GM23338 (cell line): ENCODE measurements around the gene MMP28. TPM values are rescaled to one million over a fixed set of nuclear protein-coding genes. Genes with fewer than 3 reads are reported as not detected.

Experiments used
- ATAC-seq: fragments of 200-7000 bp; cut with Tn5 transposase; 3 replicates; pipeline ENCODE4 v1.9.1; 2020
- DNase-seq: peaks from one replicate; pipeline ENCODE4 v3.0.0-alpha.2; 2015; ENCODE audit warnings: low spot score
- H2AFZ ChIP-seq: fragments of 200-600 bp; sonication (generic); 2 replicates; pipeline ENCODE4 v1.8.0; 2016; ENCODE audit warnings: antibody characterized with exemption, mild to moderate bottlenecking, moderate library complexity
- H3F3A ChIP-seq: fragments of 200-600 bp; sonication (generic); replicated peaks from 2 replicates; pipeline ENCODE4 v1.8.0; 2017; ENCODE audit warnings: antibody characterized with exemption, mixed run types, low read depth
- H3K27ac ChIP-seq: fragments of 200-600 bp; sonication (generic); 2 replicates; pipeline ENCODE4 v1.6.1; 2016; ENCODE audit warnings: low read depth
- H3K27me3 ChIP-seq: fragments of 200-600 bp; sonication (generic); 2 replicates; pipeline ENCODE4 v1.8.0; 2016; ENCODE audit warnings: mild to moderate bottlenecking, mixed run types, moderate library complexity; ENCODE audit not compliant: insufficient read depth
- H3K36me3 ChIP-seq: fragments of 200-600 bp; sonication (generic); 2 replicates; pipeline ENCODE4 v1.8.0; 2016; ENCODE audit warnings: mild to moderate bottlenecking; ENCODE audit not compliant: insufficient read depth
- H3K4me1 ChIP-seq: fragments of 200-600 bp; sonication (generic); 2 replicates; pipeline ENCODE4 v1.8.0; 2016; ENCODE audit warnings: mild to moderate bottlenecking, moderate library complexity; ENCODE audit not compliant: insufficient read depth
- H3K4me2 ChIP-seq: fragments of 200-600 bp; sonication (generic); 2 replicates; pipeline ENCODE4 v1.7.1; 2017; ENCODE audit warnings: mixed run types
- H3K4me3 ChIP-seq: fragments of 200-600 bp; sonication (generic); 2 replicates; pipeline ENCODE4 v1.6.1; 2016; ENCODE audit warnings: mixed run types
- H3K79me2 ChIP-seq: fragments of 200-600 bp; sonication (generic); replicated peaks from 2 replicates; pipeline ENCODE4 v1.8.0; 2017; ENCODE audit warnings: mild to moderate bottlenecking; ENCODE audit not compliant: insufficient read depth
- H3K9me2 ChIP-seq: fragments of 200-600 bp; sonication (generic); 2 replicates; pipeline ENCODE4 v1.8.0; 2017; ENCODE audit not compliant: insufficient read depth
- H4K20me1 ChIP-seq: fragments of 200-600 bp; sonication (generic); replicated peaks from 2 replicates; pipeline ENCODE4 v1.8.0; 2017; ENCODE audit warnings: mild to moderate bottlenecking; ENCODE audit not compliant: insufficient read depth
- H3K27ac Mint-ChIP-seq: 2 replicates; pipeline ENCODE4 v1.8.0; 2020; ENCODE audit warnings: inconsistent platforms, mild to moderate bottlenecking, moderate library complexity, mixed read lengths
- H3K27me3 Mint-ChIP-seq: 3 replicates; pipeline ENCODE4 v1.8.0; 2022; ENCODE audit warnings: low read depth, mild to moderate bottlenecking, moderate library complexity, mixed read lengths, inconsistent platforms; ENCODE audit not compliant: insufficient read depth, poor library complexity
- H3K36me3 Mint-ChIP-seq: 3 replicates; pipeline ENCODE4 v1.8.0; 2021; ENCODE audit warnings: low read depth, mild to moderate bottlenecking, inconsistent platforms, moderate library complexity, mixed read lengths
- H3K4me1 Mint-ChIP-seq: 3 replicates; pipeline ENCODE4 v1.8.0; 2020; ENCODE audit warnings: mild to moderate bottlenecking, inconsistent platforms, mixed read lengths
- H3K4me3 Mint-ChIP-seq: 3 replicates; pipeline ENCODE4 v1.8.0; 2021; ENCODE audit warnings: moderate library complexity, mild to moderate bottlenecking, inconsistent platforms, mixed read lengths
- H3K9me3 Mint-ChIP-seq: 3 replicates; pipeline ENCODE4 v1.8.0; 2020; ENCODE audit warnings: moderate library complexity, mild to moderate bottlenecking, inconsistent platforms, mixed read lengths
- ETS1 ChIP-seq: IDR thresholded peaks from 2 replicates; pipeline ENCODE4 v1.6.1; 2016; ENCODE audit warnings: antibody characterized with exemption
- EZH2 ChIP-seq: fragments of 200-600 bp; sonication (generic); IDR thresholded peaks from one replicate; pipeline ENCODE4 v1.8.0; 2017; ENCODE audit warnings: antibody characterized with exemption, mild to moderate bottlenecking, low read depth; ENCODE audit not compliant: unreplicated experiment
- EZH2phosphoT487 ChIP-seq: fragments of 200-600 bp; sonication (generic); IDR thresholded peaks from one replicate; pipeline ENCODE4 v1.8.1; 2018; ENCODE audit warnings: antibody characterized with exemption; ENCODE audit not compliant: unreplicated experiment
- NANOG ChIP-seq: IDR thresholded peaks from 2 replicates; pipeline ENCODE4 v1.6.1; 2016; ENCODE audit warnings: antibody characterized with exemption, borderline replicate concordance
- POLR2AphosphoS5 ChIP-seq: IDR thresholded peaks from 2 replicates; pipeline ENCODE4 v1.6.1; 2016; ENCODE audit warnings: antibody characterized with exemption, low read depth
- STAT1 ChIP-seq: IDR thresholded peaks from one replicate; pipeline ENCODE4 v1.6.1; 2016; ENCODE audit warnings: antibody characterized with exemption; ENCODE audit not compliant: unreplicated experiment
- ZNF114 ChIP-seq: fragments of 250-450 bp; sonication (Bioruptor Pico); IDR thresholded peaks from 2 replicates; pipeline ENCODE4 v1.5.0; 2020; ENCODE audit warnings: mild to moderate bottlenecking, moderate library complexity
- ZNF331 ChIP-seq: fragments of 250-450 bp; sonication (Bioruptor Pico); IDR thresholded peaks from 2 replicates; pipeline ENCODE4 v1.5.0; 2020; ENCODE audit warnings: low read depth, mild to moderate bottlenecking, moderate library complexity
- ZNF462 ChIP-seq: fragments of 250-450 bp; sonication (Bioruptor Pico); IDR thresholded peaks from 2 replicates; pipeline ENCODE4 v1.5.0; 2020; ENCODE audit warnings: mild to moderate bottlenecking, moderate library complexity
- polyA plus RNA-seq: library from polyadenylated mRNA; unstranded; fragments of >200 nt; fragmentation: Nextera tagmentation; extraction: Ambion mirVana; gene quantifications from 2 replicates; pipeline ENCODE4 v1.2.1, GENCODE V29; 2016
- total RNA-seq: library from RNA; depleted of rRNA; stranded (reverse); fragments of >200 nt; shearing (Covaris generic); gene quantifications from 2 replicates; pipeline ENCODE4 v1.2.3, GENCODE V29; 2014
- TF ChIP-seq, protein P1 (sequence below): IDR thresholded peaks from one replicate; pipeline ENCODE4 v1.6.1; 2018; ENCODE audit warnings: antibody characterized with exemption; ENCODE audit not compliant: unreplicated experiment

The MMP28 gene
- total and polyA plus RNA-seq, 2 experiments from 2014 or later: not detected

- no peak for TF ChIP-seq ETS1
- TF ChIP-seq POLR2AphosphoS5: no peak
- no peak for TF ChIP-seq NANOG
- no peak for TF ChIP-seq EZH2
Observed at GRCh38 chr17:35716897-35717465, 78.5 kb downstream of the MMP28 start (continued).

DNA sequence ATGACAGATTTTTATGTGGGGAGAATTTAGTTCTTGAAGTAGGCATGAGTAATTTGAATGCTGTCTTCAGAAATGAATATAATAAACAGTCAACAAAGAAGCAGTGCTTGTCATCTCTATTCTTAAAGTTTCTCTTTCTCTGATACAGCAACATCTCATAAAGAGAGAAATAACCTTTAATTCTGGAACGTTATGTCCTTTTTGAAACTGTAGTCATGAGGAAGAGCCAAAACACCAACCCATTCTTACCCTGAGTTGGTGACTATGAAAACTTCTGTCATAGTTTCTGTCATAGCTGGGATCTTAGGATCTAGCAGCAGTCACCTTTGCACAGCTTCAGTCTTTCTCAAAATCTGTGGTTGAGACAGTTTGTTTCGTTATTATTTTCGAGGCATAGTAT lies 79.3 kb downstream of the MMP28 start:
- Histone ChIP-seq H3K36me3 (peaks cover 9% of the 10 kb centered on the region; the same call in 1 of the 2 replicates), H4K20me1 (no peaks in the 10 kb centered on the region; the same call in 1 of the 2 replicates), H2AFZ (no peak overlapping the region), H3K4me3 (no peak overlapping the region), H3F3A (no peaks in the 10 kb centered on the region), H3K4me2 (no peak overlapping the region), H3K27ac (no peak overlapping the region), H3K79me2 (no peaks in the 10 kb centered on the region), H3K9me2 (no peaks in the 10 kb centered on the region), H3K4me1 (no peaks in the 10 kb centered on the region), H3K27me3 (no peaks in the 10 kb centered on the region)
- ATAC-seq: no peak
- no peak for TF ChIP-seq NANOG
- TF ChIP-seq ZNF114 (CRISPR knock-in tag): no peak
- TF ChIP-seq, protein P1, sequence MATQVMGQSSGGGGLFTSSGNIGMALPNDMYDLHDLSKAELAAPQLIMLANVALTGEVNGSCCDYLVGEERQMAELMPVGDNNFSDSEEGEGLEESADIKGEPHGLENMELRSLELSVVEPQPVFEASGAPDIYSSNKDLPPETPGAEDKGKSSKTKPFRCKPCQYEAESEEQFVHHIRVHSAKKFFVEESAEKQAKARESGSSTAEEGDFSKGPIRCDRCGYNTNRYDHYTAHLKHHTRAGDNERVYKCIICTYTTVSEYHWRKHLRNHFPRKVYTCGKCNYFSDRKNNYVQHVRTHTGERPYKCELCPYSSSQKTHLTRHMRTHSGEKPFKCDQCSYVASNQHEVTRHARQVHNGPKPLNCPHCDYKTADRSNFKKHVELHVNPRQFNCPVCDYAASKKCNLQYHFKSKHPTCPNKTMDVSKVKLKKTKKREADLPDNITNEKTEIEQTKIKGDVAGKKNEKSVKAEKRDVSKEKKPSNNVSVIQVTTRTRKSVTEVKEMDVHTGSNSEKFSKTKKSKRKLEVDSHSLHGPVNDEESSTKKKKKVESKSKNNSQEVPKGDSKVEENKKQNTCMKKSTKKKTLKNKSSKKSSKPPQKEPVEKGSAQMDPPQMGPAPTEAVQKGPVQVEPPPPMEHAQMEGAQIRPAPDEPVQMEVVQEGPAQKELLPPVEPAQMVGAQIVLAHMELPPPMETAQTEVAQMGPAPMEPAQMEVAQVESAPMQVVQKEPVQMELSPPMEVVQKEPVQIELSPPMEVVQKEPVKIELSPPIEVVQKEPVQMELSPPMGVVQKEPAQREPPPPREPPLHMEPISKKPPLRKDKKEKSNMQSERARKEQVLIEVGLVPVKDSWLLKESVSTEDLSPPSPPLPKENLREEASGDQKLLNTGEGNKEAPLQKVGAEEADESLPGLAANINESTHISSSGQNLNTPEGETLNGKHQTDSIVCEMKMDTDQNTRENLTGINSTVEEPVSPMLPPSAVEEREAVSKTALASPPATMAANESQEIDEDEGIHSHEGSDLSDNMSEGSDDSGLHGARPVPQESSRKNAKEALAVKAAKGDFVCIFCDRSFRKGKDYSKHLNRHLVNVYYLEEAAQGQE: no peak
- TF ChIP-seq EZH2phosphoT487: no peak
- TF ChIP-seq ZNF331 (CRISPR knock-in tag): no peak
- no peak for TF ChIP-seq ZNF462
- no peak for TF ChIP-seq STAT1
- Mint-ChIP-seq H3K4me1 (no peaks in the 10 kb centered on the region), H3K36me3 (peaks cover 13% of the 10 kb centered on the region), H3K27me3 (peaks cover 2% of the 10 kb centered on the region), H3K4me3 (no peak overlapping the region), H3K9me3 (no peaks in the 10 kb centered on the region), H3K27ac (no peak overlapping the region)
- DNase-seq: no peak
